HCT116 (cell line): Measurements from ENCODE around the gene TMCC1.

Experiments
- CEBPB ChIP-seq: IDR thresholded peaks from 2 replicates; pipeline ENCODE4 v1.6.1; 2012; ENCODE audit warnings: low read depth
- CTCF ChIP-seq, 3 experiments: fragments of 200-600 bp in 1 of 3; sonication (generic) in 1 of 3; IDR thresholded peaks in 2 of 3; conservative IDR thresholded peaks in 1 of 3; 2 replicates each; pipeline ENCODE4 v1.5.1; 2012 to 2017; ENCODE audit warnings: low read depth in 2 of 3, low read length in 2 of 3, antibody characterized with exemption in 1 of 3, borderline replicate concordance in 1 of 3, control low read depth in 1 of 3, mild to moderate bottlenecking in 1 of 3, mixed read lengths in 1 of 3, mixed run types in 1 of 3, moderate library complexity in 1 of 3; ENCODE audit not compliant: insufficient read depth in 1 of 3
- EGR1 ChIP-seq: IDR thresholded peaks from 2 replicates; pipeline ENCODE4 v1.6.1; 2012; ENCODE audit warnings: low read depth
- ELF1 ChIP-seq: IDR thresholded peaks from 2 replicates; pipeline ENCODE4 v1.6.1; 2012; ENCODE audit warnings: low read depth, borderline replicate concordance
- EZH2 ChIP-seq: fragments of 200-600 bp; sonication (generic); IDR thresholded peaks from 2 replicates; pipeline ENCODE4 v1.6.1; 2017; ENCODE audit warnings: antibody characterized with exemption, mixed run types
- EZH2phosphoT487 ChIP-seq: fragments of 200-600 bp; IDR thresholded peaks from 2 replicates; pipeline ENCODE4 v1.6.1; 2018; ENCODE audit warnings: antibody characterized with exemption, borderline replicate concordance
- MAX ChIP-seq: IDR thresholded peaks from 2 replicates; pipeline ENCODE4 v1.6.1; 2012
- POLR2A ChIP-seq: IDR thresholded peaks from 2 replicates; pipeline ENCODE4 v1.7.0; 2011; ENCODE audit warnings: borderline replicate concordance; ENCODE audit not compliant: insufficient read depth, insufficient read length; ENCODE audit errors: extremely low read depth
- POLR2AphosphoS5 ChIP-seq: IDR thresholded peaks from 2 replicates; pipeline ENCODE4 v1.6.1; 2011; ENCODE audit warnings: mild to moderate bottlenecking, low read depth, low read length, moderate library complexity
- REST ChIP-seq: IDR thresholded peaks from 2 replicates; pipeline ENCODE4 v1.6.1; 2012; ENCODE audit warnings: low read depth
- SP1 ChIP-seq: IDR thresholded peaks from 2 replicates; pipeline ENCODE4 v1.6.1; 2012; ENCODE audit warnings: low read depth
- YY1 ChIP-seq: IDR thresholded peaks from 2 replicates; pipeline ENCODE4 v1.6.1; 2011; ENCODE audit warnings: low read length, low read depth, moderate library complexity, mild to moderate bottlenecking; ENCODE audit not compliant: insufficient replicate concordance; ENCODE audit errors: extremely low read depth

GRCh38 chr3:129715854-129716253 is 177.7 kb downstream of the TMCC1 start:
- TF ChIP-seq POLR2AphosphoS5 (no peak), EZH2phosphoT487 (no peak), CTCF (IDR thresholded peaks at IDR 0.05 in 2 of 3, conservative IDR thresholded peaks at IDR 0.05 in 1 of 3; ENCODE audit: borderline replicate concordance in 1 of 3, insufficient read depth in 1 of 3, low read depth in 2 of 3, low read length in 2 of 3) (no peak), SP1 (no peak), POLR2A (no peak), YY1 (no peak), REST (no peak), EGR1 (no peak), MAX (no peak), ELF1 (no peak), CEBPB (no peak), EZH2 (no peak)
